Mesothelial cell of epicardium (in vitro differentiated cells): ENCODE results near the gene SLC39A10. TPM values are rescaled to one million over a fixed set of nuclear protein-coding genes. Genes with fewer than 3 reads are reported as not detected.
"Not testable (repeated sequence)": the region's sequence is repeated elsewhere in the genome, so short reads cannot be mapped to it uniquely, and the experiment has no call there.

Experiments
- DNase-seq, 2 experiments: peaks; one replicate each; pipeline ENCODE4 v3.0.0; 2021; ENCODE audit warnings: low spot score in 2 of 2; ENCODE audit not compliant: unreplicated experiment in 2 of 2
- H3K27ac Mint-ChIP-seq: 2 replicates; pipeline ENCODE4 v1.8.0; 2021; ENCODE audit warnings: mixed read lengths
- H3K27me3 Mint-ChIP-seq: 2 replicates; pipeline ENCODE4 v1.8.0; 2021; ENCODE audit warnings: low read depth, mixed read lengths
- H3K36me3 Mint-ChIP-seq: 2 replicates; pipeline ENCODE4 v1.8.0; 2021; ENCODE audit warnings: mixed read lengths
- H3K4me1 Mint-ChIP-seq: 2 replicates; pipeline ENCODE4 v1.8.0; 2021; ENCODE audit warnings: mixed read lengths
- H3K4me3 Mint-ChIP-seq: 2 replicates; pipeline ENCODE4 v1.8.0; 2021; ENCODE audit warnings: mild to moderate bottlenecking, moderate library complexity, mixed read lengths
- H3K9me3 Mint-ChIP-seq: 2 replicates; pipeline ENCODE4 v1.8.0; 2021; ENCODE audit warnings: mixed read lengths
- CTCF ChIP-seq: fragments of 200-600 bp; sonication (generic); IDR thresholded peaks from one replicate; pipeline ENCODE4 v1.5.0; 2021; ENCODE audit warnings: antibody characterized with exemption; ENCODE audit not compliant: unreplicated experiment
- total RNA-seq: library from RNA; stranded (reverse); gene quantifications from 3 replicates; pipeline ENCODE4 v1.2.1, GENCODE V29; 2021

Gene SLC39A10
- total RNA-seq, 1 donor from 2014 or later = 123 TPM

GRCh38 chr2:195687320-195688086 is 30.5 kb downstream of the SLC39A10 start:
- no peak for DNase-seq
- Mint-ChIP-seq H3K4me3 (no peak overlapping the region), H3K27ac (no peak overlapping the region), H3K9me3 (peaks cover 24% of the 10 kb centered on the region), H3K27me3 (no peaks in the 10 kb centered on the region), H3K36me3 (peaks cover 42% of the 10 kb centered on the region), H3K4me1 (peaks cover 19% of the 10 kb centered on the region)
- no peak for TF ChIP-seq CTCF

DNA sequence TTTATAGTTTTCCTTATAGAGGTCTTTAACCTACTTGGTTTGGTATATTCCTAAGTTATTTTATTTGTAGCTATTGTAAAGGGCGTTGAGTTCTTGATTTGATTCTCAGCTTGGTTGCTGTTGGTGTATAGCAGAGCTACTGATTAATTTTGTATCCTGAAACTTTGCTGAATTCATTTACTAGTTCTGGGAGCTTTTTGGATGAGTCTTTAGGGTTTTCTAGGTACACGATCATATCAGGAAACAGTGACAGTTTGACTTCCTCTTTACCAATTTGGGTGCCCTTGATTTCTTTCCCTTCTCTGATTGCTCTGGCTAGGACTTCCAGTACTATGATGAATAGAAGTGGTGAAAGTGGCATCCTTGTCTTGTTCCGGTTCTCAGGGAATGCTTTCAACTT is 35.5 kb downstream of the SLC39A10 start:
- not testable (repeated sequence) for DNase-seq, H3K27ac Mint-ChIP-seq, H3K27me3 Mint-ChIP-seq, H3K4me3 Mint-ChIP-seq, H3K4me1 Mint-ChIP-seq
- Mint-ChIP-seq H3K9me3 (peaks cover 56% of the 10 kb centered on the region), H3K36me3 (peaks cover 63% of the 10 kb centered on the region)

DNA sequence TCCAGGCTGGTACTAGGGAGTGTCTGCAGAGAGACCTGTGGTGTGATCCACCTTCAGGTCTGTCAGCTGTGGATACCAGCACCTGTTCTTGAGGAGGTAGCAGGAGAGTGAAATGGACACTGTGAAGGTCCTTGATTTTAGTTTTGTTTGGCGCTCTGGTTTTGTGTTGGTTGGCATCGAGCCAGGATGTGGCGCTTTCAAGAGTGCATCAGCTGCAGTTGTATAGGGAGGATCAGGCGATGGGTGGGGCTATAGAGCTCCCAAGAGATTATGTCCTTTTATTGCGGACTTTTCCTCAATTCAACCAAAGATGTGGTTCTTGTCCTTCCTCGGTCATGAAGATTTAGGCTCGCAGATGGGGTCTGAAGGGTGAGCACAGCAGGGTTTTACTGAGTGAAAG is 37.5 kb downstream of the SLC39A10 start:
- Mint-ChIP-seq H3K27ac (no peak overlapping the region), H3K9me3 (peaks cover 76% of the 10 kb centered on the region), H3K36me3 (peaks cover 81% of the 10 kb centered on the region), H3K4me3 (no peak overlapping the region), H3K4me1 (no peaks in the 10 kb centered on the region), H3K27me3 (no peaks in the 10 kb centered on the region)
- DNase-seq = no peak
- TF ChIP-seq CTCF = no peak

GRCh38 chr2:195695002-195695631 is 38.1 kb downstream of the SLC39A10 start:
- no peak for TF ChIP-seq CTCF

GRCh38 chr2:195696012-195696411 is 39.0 kb downstream of the SLC39A10 start:
- H3K4me1 Mint-ChIP-seq = no peaks in the 10 kb centered on the region
- H3K27me3 Mint-ChIP-seq = no peaks in the 10 kb centered on the region
- H3K27ac Mint-ChIP-seq = no peak overlapping the region
- H3K36me3 Mint-ChIP-seq = peaks cover 83% of the 10 kb centered on the region
- no peak for DNase-seq
- H3K4me3 Mint-ChIP-seq = no peak overlapping the region
- no peak for TF ChIP-seq CTCF
- peaks cover 81% of the 10 kb centered on the region for H3K9me3 Mint-ChIP-seq

More at GRCh38 chr2:195695002-195695631, 38.1 kb downstream of the SLC39A10 start:
- peaks cover 82% of the 10 kb centered on the region for H3K9me3 Mint-ChIP-seq
- no peak overlapping the region for H3K27ac Mint-ChIP-seq
- no peaks in the 10 kb centered on the region for H3K27me3 Mint-ChIP-seq
- DNase-seq = no peak
- H3K4me1 Mint-ChIP-seq = no peaks in the 10 kb centered on the region
- peaks cover 84% of the 10 kb centered on the region for H3K36me3 Mint-ChIP-seq
- no peak overlapping the region for H3K4me3 Mint-ChIP-seq

DNA sequence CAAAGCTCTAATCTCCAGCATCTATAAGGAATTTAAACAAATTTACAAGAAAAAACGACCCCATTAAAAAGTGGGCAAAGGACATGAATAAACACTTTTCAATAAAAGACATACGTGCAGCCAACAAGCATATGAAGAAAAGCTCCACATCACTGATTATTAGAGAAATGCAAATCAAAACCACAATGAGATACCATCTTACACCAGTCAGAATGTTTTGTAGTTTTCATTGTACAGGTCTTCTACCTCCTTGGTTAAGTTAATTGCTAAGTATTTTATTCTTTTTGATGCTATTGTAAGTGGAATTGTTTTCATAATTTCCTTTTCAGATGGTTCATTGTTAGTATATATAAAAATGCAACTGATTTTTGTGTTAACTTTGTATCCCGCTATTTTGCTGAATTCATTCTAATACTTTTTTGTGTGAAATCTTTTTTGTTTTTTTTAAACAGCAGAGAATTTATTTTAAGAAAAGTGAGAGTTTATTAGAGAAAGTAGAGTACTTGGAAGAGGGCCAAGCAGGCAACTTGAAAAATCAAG is 40.7 kb downstream of the SLC39A10 start:
- Mint-ChIP-seq H3K4me1 (no peaks in the 10 kb centered on the region), H3K9me3 (peaks cover 68% of the 10 kb centered on the region), H3K36me3 (peaks cover 81% of the 10 kb centered on the region), H3K27ac (no peak overlapping the region), H3K27me3 (no peaks in the 10 kb centered on the region), H3K4me3 (no peak overlapping the region)
- DNase-seq = no peak
- TF ChIP-seq CTCF = no peak
